Osteoblast (primary cell): ENCODE results near the gene STK17A. TPM values are rescaled to one million over a fixed set of nuclear protein-coding genes. Genes with fewer than 3 reads are reported as not detected.

Source experiments
- DNase-seq: peaks from one replicate; pipeline ENCODE4 v3.0.0; 2011; ENCODE audit warnings: low spot score, mixed read lengths; ENCODE audit not compliant: insufficient read length; ENCODE audit errors: missing footprints
- H2AFZ ChIP-seq: 2 replicates; pipeline ENCODE4 v1.6.0; 2011; ENCODE audit warnings: mild to moderate bottlenecking, low read length
- H3K27ac ChIP-seq: 2 replicates; pipeline ENCODE4 v1.5.1; 2011; ENCODE audit warnings: mild to moderate bottlenecking, low read depth, low read length, moderate library complexity
- H3K27me3 ChIP-seq: 2 replicates; pipeline ENCODE4 v1.6.0; 2012; ENCODE audit warnings: mild to moderate bottlenecking, control low read depth, inconsistent platforms, low read length, moderate library complexity; ENCODE audit not compliant: insufficient read depth
- H3K36me3 ChIP-seq: 2 replicates; pipeline ENCODE4 v1.5.1; 2011; ENCODE audit warnings: mild to moderate bottlenecking, low read length, control low read depth, moderate library complexity; ENCODE audit not compliant: insufficient read depth
- H3K4me1 ChIP-seq: 2 replicates; pipeline ENCODE4 v1.5.1; 2011; ENCODE audit warnings: mild to moderate bottlenecking, low read length, control low read depth, moderate library complexity; ENCODE audit not compliant: insufficient read depth
- H3K4me2 ChIP-seq: 2 replicates; pipeline ENCODE4 v1.6.0; 2011; ENCODE audit warnings: mild to moderate bottlenecking, low read length; ENCODE audit not compliant: insufficient read depth
- H3K4me3 ChIP-seq: fragments of 200-600 bp; sonication (generic); 3 replicates; pipeline ENCODE4 v1.5.1; 2012; ENCODE audit warnings: mild to moderate bottlenecking, low read length, inconsistent platforms; ENCODE audit not compliant: insufficient read depth
- H3K79me2 ChIP-seq: 2 replicates; pipeline ENCODE4 v1.6.0; 2012; ENCODE audit warnings: mild to moderate bottlenecking, low read length, control low read depth, inconsistent platforms; ENCODE audit not compliant: insufficient read depth
- H3K9me3 ChIP-seq: 2 replicates; pipeline ENCODE4 v1.5.1; 2011; ENCODE audit warnings: low read depth, low read length, control low read depth
- H4K20me1 ChIP-seq: 2 replicates; pipeline ENCODE4 v1.6.0; 2012; ENCODE audit warnings: mild to moderate bottlenecking, low read length, control low read depth; ENCODE audit not compliant: insufficient read depth
- total RNA-seq: library from RNA; depleted of rRNA; stranded (reverse); fragments of >200 nt; gene quantifications from 2 replicates; pipeline ENCODE4 v1.2.3, GENCODE V29; 2012
- TF ChIP-seq, protein P1 (sequence below): IDR thresholded peaks from 2 replicates; pipeline ENCODE4 v1.5.1; 2011; ENCODE audit warnings: mild to moderate bottlenecking, low read depth, low read length, moderate library complexity; ENCODE audit errors: extremely low read depth

The STK17A gene
- total RNA-seq, 1 donor: 109 TPM

DNA sequence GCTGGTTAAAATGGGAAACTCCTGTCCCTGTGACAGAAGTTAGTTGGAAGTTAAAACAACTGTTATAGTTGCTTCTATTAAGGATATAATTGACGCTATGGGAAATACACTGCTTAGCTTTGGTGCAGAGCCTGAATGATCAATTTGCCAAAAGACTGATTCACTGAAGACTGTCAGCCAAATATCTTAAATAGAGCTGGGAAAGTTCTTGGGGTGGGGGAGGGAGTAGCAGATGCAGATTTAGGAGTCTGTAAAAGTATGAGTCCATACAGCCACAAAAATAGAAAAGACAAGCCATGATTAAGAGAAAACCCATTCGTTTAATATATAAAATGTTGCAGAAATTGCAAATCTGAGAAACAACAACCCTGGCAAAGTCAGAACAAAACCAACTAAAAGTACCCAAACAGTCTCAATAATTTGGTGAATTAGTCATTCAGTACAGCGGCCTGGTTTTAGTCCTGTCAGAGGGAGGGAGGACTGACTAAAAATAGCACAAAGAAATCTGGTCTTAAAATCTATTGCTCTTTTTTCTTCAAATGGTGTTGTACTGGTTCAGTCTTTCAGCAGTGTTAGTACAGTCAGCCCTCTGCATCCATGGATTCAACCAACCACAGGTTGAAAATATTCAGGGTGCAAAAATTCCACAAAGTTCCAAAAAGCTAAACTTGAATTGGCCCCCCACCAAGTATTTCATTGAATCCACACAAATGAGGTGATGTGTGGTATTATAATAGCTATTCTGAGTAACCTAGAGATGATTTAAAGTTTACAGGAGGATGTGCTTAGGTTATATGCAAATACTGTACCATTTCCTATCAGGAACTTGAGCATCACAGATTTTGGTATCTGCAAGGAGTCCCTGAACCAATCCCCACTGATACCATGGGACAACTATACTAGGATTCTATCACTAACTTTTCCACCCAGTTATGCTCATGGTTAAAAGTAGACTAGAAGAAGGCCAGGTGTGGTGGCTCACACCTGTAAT is 30.0 kb downstream of the STK17A start:
- Histone ChIP-seq H3K27ac (peak overlapping the region; percentile 60), H3K4me2 (peak overlapping the region; percentile 42), H3K36me3 (peaks cover 65% of the 10 kb centered on the region), H3K4me3 (no peak overlapping the region), H4K20me1 (peaks cover 53% of the 10 kb centered on the region), H3K4me1 (peaks cover 30% of the 10 kb centered on the region), H3K79me2 (peaks cover 87% of the 10 kb centered on the region), H3K9me3 (no peaks in the 10 kb centered on the region), H3K27me3 (no peaks in the 10 kb centered on the region), H2AFZ (no peak overlapping the region)
- DNase-seq: peak; percentile 68
- TF ChIP-seq, protein P1, sequence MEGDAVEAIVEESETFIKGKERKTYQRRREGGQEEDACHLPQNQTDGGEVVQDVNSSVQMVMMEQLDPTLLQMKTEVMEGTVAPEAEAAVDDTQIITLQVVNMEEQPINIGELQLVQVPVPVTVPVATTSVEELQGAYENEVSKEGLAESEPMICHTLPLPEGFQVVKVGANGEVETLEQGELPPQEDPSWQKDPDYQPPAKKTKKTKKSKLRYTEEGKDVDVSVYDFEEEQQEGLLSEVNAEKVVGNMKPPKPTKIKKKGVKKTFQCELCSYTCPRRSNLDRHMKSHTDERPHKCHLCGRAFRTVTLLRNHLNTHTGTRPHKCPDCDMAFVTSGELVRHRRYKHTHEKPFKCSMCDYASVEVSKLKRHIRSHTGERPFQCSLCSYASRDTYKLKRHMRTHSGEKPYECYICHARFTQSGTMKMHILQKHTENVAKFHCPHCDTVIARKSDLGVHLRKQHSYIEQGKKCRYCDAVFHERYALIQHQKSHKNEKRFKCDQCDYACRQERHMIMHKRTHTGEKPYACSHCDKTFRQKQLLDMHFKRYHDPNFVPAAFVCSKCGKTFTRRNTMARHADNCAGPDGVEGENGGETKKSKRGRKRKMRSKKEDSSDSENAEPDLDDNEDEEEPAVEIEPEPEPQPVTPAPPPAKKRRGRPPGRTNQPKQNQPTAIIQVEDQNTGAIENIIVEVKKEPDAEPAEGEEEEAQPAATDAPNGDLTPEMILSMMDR: no peak

- Histone ChIP-seq H3K36me3 (peaks cover 63% of the 10 kb centered on the region), H3K4me3 (no peak overlapping the region), H3K79me2 (peaks cover 89% of the 10 kb centered on the region), H3K27me3 (no peaks in the 10 kb centered on the region), H3K4me1 (peaks cover 53% of the 10 kb centered on the region), H3K9me3 (no peaks in the 10 kb centered on the region), H3K27ac (no peak overlapping the region), H2AFZ (no peak overlapping the region), H3K4me2 (no peak overlapping the region), H4K20me1 (peaks cover 50% of the 10 kb centered on the region)
- no peak for DNase-seq
- TF ChIP-seq, protein P1: no peak
Observed at GRCh38 chr7:43615558-43616145, 32.7 kb downstream of the STK17A start.

- Histone ChIP-seq H3K36me3 (peaks cover 65% of the 10 kb centered on the region), H3K4me2 (no peak overlapping the region), H3K27ac (no peak overlapping the region), H3K27me3 (no peaks in the 10 kb centered on the region), H3K4me1 (peaks cover 56% of the 10 kb centered on the region), H3K4me3 (no peak overlapping the region), H4K20me1 (peaks cover 40% of the 10 kb centered on the region), H3K9me3 (no peaks in the 10 kb centered on the region), H2AFZ (no peak overlapping the region), H3K79me2 (peaks cover 89% of the 10 kb centered on the region)
- DNase-seq: no peak
- TF ChIP-seq, protein P1: no peak
Observed at GRCh38 chr7:43616977-43617376, 34.1 kb downstream of the STK17A start.

GRCh38 chr7:43618073-43618472 is 35.2 kb downstream of the STK17A start:
- H3K4me1 ChIP-seq: peaks cover 50% of the 10 kb centered on the region
- no peak overlapping the region for H3K4me2 ChIP-seq
- peaks cover 95% of the 10 kb centered on the region for H3K79me2 ChIP-seq
- no peak for DNase-seq
- no peak overlapping the region for H2AFZ ChIP-seq
- no peak overlapping the region for H3K4me3 ChIP-seq
- H3K9me3 ChIP-seq: no peaks in the 10 kb centered on the region
- H3K27ac ChIP-seq: peak overlapping the region; percentile 26
- H4K20me1 ChIP-seq: peaks cover 33% of the 10 kb centered on the region
- H3K36me3 ChIP-seq: peaks cover 76% of the 10 kb centered on the region
- H3K27me3 ChIP-seq: no peaks in the 10 kb centered on the region
- TF ChIP-seq, protein P1: no peak
